ENCODE measurements around the gene CBR3.

CBR3 gene

DNA sequence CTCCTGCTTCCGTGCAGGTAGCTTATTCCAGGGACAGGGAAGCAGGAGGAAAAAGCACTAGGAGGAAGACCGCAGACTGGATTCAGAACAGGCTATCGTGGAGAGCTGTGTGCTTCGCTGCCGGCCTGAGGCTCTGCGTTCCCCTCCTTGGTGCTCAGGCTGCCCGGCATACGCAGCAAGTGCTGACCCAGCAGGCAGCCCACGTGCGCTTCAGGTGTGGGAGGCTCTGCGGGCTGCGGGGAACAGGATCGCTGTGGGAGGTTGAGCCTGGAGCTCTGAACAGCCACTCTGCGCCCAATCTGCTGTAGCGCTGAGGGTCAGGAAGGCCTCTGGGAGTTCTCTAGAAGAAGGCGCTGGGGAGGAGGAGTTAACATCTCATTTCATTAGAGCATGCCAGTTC lies 49.7 kb downstream of the CBR3 start:
- DNase-seq (ENCODE audit: low read depth), result no peak
- H3K4me3 ChIP-seq (ENCODE audit: low read depth, low read length), result no peak overlapping the region
- TF ChIP-seq, protein P1, sequence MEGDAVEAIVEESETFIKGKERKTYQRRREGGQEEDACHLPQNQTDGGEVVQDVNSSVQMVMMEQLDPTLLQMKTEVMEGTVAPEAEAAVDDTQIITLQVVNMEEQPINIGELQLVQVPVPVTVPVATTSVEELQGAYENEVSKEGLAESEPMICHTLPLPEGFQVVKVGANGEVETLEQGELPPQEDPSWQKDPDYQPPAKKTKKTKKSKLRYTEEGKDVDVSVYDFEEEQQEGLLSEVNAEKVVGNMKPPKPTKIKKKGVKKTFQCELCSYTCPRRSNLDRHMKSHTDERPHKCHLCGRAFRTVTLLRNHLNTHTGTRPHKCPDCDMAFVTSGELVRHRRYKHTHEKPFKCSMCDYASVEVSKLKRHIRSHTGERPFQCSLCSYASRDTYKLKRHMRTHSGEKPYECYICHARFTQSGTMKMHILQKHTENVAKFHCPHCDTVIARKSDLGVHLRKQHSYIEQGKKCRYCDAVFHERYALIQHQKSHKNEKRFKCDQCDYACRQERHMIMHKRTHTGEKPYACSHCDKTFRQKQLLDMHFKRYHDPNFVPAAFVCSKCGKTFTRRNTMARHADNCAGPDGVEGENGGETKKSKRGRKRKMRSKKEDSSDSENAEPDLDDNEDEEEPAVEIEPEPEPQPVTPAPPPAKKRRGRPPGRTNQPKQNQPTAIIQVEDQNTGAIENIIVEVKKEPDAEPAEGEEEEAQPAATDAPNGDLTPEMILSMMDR (conservative IDR thresholded peaks at IDR 0.05; ENCODE audit: low read depth, low read length), result no peak

GRCh38 chr21:36185523-36185922 lies 50.6 kb downstream of the CBR3 start:
- TF ChIP-seq, protein P1 (conservative IDR thresholded peaks at IDR 0.05; ENCODE audit: low read depth, low read length), result no peak
- no peak for DNase-seq (ENCODE audit: low read depth)
- H3K4me3 ChIP-seq (ENCODE audit: low read depth, low read length), result no peak overlapping the region

DNA sequence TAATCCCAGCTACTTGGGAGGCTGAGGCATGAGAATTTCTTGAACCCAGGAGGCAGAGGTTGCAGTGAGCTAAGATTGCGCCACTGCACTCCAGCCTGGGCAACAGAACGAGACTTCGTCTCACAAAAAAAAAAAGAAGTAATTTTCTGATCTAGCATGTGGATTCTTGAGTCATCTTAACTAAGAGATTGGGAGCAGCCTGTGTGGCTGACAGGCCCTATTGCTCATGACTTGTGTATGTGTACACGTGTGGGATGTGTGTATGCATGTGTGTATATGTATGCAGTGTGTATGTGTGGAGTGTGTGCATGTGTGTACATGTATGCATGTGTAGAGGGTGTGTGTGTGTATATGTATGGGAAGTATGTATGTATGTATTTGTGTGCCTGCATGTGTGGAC lies 51.2 kb downstream of the CBR3 start:
- H3K4me3 ChIP-seq (ENCODE audit: low read depth, low read length), result no peak overlapping the region
- DNase-seq (ENCODE audit: low read depth), result no peak
- TF ChIP-seq, protein P1 (conservative IDR thresholded peaks at IDR 0.05; ENCODE audit: low read depth, low read length), result no peak

DNA sequence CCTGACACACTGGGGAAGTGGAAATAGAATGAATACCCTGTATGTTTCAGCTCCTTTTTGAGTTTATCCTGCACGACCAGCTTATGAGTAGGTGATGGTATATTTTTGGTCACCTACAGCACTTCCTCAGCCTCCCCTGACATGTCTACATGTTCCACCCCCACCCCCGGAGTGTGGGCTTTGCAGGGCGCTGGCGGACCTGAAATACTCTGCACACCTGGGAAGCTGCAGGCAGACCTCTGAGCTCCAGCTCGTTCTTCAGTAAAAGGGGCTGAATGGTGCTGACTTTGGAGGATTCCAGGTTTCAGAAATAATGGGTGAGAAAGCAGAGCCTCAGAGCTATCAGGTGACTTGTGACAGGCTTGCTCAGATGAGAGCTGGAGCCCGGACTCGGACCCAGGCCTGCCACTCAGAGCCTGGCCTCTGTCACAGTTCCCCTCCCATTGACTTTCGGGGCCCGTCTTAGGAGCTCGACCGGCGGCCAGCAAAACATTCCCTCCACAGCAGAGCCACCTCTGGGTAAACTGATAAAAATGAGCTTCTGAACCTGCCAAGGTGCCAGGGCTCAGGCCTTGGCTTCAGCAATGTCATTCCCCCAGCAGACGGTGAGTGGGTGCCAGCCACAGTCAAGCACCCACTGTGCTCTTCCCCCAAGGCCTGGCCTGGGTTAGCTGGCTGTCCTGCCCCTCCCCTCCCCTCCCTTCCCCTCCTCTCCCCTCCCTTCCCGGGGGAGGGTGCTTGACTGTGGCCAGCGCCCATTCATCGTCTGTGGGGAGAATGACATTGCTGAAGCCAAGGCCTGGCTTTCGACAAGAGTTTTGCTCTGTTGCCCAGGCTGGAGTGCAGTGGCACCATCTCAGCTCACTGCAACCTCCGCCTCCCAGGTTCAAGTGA lies 51.9 kb downstream of the CBR3 start:
- no peak overlapping the region for H3K4me3 ChIP-seq (ENCODE audit: low read depth, low read length)
- TF ChIP-seq, protein P1 (conservative IDR thresholded peaks at IDR 0.05; ENCODE audit: low read depth, low read length), result no peak
- no peak for DNase-seq (ENCODE audit: low read depth)

DNA sequence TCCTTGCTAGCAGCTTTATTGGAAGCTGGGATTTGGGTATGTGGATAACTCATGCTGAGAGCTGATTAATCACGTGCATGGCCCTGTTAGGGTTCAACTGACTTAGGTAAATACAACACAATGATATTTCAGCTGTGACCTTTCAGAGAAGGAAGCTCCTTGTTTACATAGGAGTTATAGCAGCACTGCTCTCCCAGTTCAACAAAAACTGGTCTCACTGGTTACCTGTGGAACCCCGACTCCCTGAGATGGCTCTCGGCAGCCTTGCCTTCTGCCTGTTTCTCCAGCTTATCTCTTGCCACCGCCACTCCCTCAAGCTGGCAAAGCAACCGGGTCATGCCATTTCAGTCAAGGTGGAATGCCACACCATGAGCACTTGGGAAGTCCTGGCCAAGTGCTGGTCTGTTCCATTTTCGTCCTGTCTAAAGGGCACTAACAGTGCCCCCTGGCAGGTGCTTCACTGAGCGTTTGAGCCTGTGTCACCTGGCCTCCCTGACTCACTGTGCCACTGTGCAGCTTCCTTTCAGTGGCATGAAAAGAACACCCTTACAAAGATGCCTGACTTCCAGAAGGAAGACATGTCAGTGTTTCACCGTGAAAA lies 53.3 kb downstream of the CBR3 start:
- no peak overlapping the region for H3K4me3 ChIP-seq (ENCODE audit: low read depth, low read length)
- TF ChIP-seq, protein P1 (conservative IDR thresholded peaks at IDR 0.05; ENCODE audit: low read depth, low read length), result no peak
- no peak for DNase-seq (ENCODE audit: low read depth)

- H3K4me3 ChIP-seq (ENCODE audit: low read depth, low read length), result no peak overlapping the region
- TF ChIP-seq, protein P1 (conservative IDR thresholded peaks at IDR 0.05; ENCODE audit: low read depth, low read length), result no peak
- no peak for DNase-seq (ENCODE audit: low read depth)
These were observed 54.1 kb downstream of the CBR3 start for GRCh38 chr21:36188937-36189336.

Data from choroid plexus epithelial cell (primary cell).